Measurements from ENCODE around the gene DRG2.

DNA sequence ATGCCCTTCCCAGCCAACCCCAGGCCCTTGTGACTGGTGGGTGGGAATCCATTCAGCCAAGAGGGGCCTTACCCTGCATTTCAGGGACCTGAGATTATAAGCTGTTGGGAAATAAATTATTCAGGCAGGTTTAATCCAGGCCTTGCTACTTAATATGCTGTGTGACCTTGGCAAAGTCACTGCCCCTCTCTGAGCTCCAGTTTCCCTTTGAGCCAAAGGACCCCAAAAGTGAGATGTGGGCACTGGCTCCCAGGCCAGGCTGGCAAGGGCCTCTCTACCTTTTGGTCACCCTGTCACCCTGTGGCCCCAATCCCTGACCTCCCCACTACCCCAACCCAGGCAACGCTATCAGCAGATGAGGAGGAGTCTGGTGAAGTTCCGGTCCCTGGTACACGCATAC is 54.7 kb downstream of the DRG2 start:
- no peak for TF ChIP-seq MAX (IDR thresholded peaks at IDR 0.05; ENCODE audit: insufficient read depth, insufficient read length)
- TF ChIP-seq, protein P1, sequence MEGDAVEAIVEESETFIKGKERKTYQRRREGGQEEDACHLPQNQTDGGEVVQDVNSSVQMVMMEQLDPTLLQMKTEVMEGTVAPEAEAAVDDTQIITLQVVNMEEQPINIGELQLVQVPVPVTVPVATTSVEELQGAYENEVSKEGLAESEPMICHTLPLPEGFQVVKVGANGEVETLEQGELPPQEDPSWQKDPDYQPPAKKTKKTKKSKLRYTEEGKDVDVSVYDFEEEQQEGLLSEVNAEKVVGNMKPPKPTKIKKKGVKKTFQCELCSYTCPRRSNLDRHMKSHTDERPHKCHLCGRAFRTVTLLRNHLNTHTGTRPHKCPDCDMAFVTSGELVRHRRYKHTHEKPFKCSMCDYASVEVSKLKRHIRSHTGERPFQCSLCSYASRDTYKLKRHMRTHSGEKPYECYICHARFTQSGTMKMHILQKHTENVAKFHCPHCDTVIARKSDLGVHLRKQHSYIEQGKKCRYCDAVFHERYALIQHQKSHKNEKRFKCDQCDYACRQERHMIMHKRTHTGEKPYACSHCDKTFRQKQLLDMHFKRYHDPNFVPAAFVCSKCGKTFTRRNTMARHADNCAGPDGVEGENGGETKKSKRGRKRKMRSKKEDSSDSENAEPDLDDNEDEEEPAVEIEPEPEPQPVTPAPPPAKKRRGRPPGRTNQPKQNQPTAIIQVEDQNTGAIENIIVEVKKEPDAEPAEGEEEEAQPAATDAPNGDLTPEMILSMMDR (IDR thresholded peaks at IDR 0.05; ENCODE audit: extremely low read depth in 1 of 2, insufficient read depth in 1 of 2, low read depth in 1 of 2, low read length in 2 of 2) = no peak
- TF ChIP-seq EZH2 (IDR thresholded peaks at IDR 0.05; ENCODE audit: borderline replicate concordance, low read depth, low read length, severe bottlenecking) = no peak
